Keratinocyte (primary cell): ENCODE data around the gene APC. TPM values are rescaled to one million over a fixed set of nuclear protein-coding genes. Genes with fewer than 3 reads are reported as not detected.

ENCODE experiments used
- DNase-seq: peaks from one replicate; pipeline ENCODE4 v3.0.0-alpha.2; 2011; ENCODE audit warnings: low read depth, missing footprints, low spot score
- FAIRE-seq: peaks from 2 replicates; lab custom pipeline; 2011; peaks lifted over from hg19 to GRCh38; lab: Jason Lieb, UNC
- H2AFZ ChIP-seq: 2 replicates; pipeline ENCODE4 v1.6.0; 2012; ENCODE audit warnings: low read length, control low read depth, inconsistent platforms; ENCODE audit not compliant: control insufficient read depth
- H3K27ac ChIP-seq: 2 replicates; pipeline ENCODE4 v1.5.1; 2011; ENCODE audit warnings: low read length; ENCODE audit not compliant: control insufficient read depth, insufficient read depth
- H3K27me3 ChIP-seq: 3 replicates; pipeline ENCODE4 v1.6.0; 2011; ENCODE audit warnings: low read length; ENCODE audit not compliant: control insufficient read depth, insufficient read depth; ENCODE audit errors: extremely low read depth
- H3K36me3 ChIP-seq, 2 experiments: 2 replicates in 1 of 2; 3 replicates in 1 of 2; pipeline ENCODE4 v1.5.1; 2011; ENCODE audit warnings: low read length in 2 of 2, mild to moderate bottlenecking in 1 of 2; ENCODE audit not compliant: control insufficient read depth in 2 of 2, insufficient read depth in 2 of 2; ENCODE audit errors: extremely low read depth in 1 of 2
- H3K4me1 ChIP-seq: 3 replicates; pipeline ENCODE4 v1.5.1; 2011; ENCODE audit warnings: low read length; ENCODE audit not compliant: control insufficient read depth, insufficient read depth; ENCODE audit errors: extremely low read depth
- H3K4me2 ChIP-seq: 3 replicates; pipeline ENCODE4 v1.6.0; 2011; ENCODE audit warnings: low read depth, low read length; ENCODE audit not compliant: control insufficient read depth, insufficient read depth; ENCODE audit errors: extremely low read depth
- H3K4me3 ChIP-seq, 3 experiments: fragments of 200-600 bp in 1 of 3; sonication (generic) in 1 of 3; 2 replicates in 2 of 3; 3 replicates in 1 of 3; pipeline ENCODE4 v1.5.1; 2011 to 2016; ENCODE audit warnings: low read length in 3 of 3, mild to moderate bottlenecking in 3 of 3, control low read depth in 2 of 3, inconsistent platforms in 1 of 3, low read depth in 1 of 3, mixed read lengths in 1 of 3, mixed run types in 1 of 3, moderate library complexity in 1 of 3; ENCODE audit not compliant: control insufficient read depth in 2 of 3, insufficient read depth in 2 of 3; ENCODE audit errors: extremely low read depth in 1 of 3
- H3K79me2 ChIP-seq: 2 replicates; pipeline ENCODE4 v1.6.0; 2012; ENCODE audit warnings: low read length; ENCODE audit not compliant: control insufficient read depth, insufficient read depth
- H3K9ac ChIP-seq: 3 replicates; pipeline ENCODE4 v1.6.0; 2011; ENCODE audit warnings: low read length; ENCODE audit not compliant: control insufficient read depth, insufficient read depth; ENCODE audit errors: extremely low read depth
- H3K9me1 ChIP-seq: 3 replicates; pipeline ENCODE4 v1.6.0; 2011; ENCODE audit warnings: low read length; ENCODE audit not compliant: control insufficient read depth, insufficient read depth; ENCODE audit errors: extremely low read depth
- H3K9me3 ChIP-seq: 2 replicates; pipeline ENCODE4 v1.5.1; 2012; ENCODE audit warnings: low read depth, low read length; ENCODE audit not compliant: control insufficient read depth
- H4K20me1 ChIP-seq: 3 replicates; pipeline ENCODE4 v1.6.0; 2011; ENCODE audit warnings: low read length; ENCODE audit not compliant: control insufficient read depth, insufficient read depth; ENCODE audit errors: extremely low read depth
- CTCF ChIP-seq, 3 experiments: IDR thresholded peaks in 1 of 3; conservative IDR thresholded peaks in 1 of 3; optimal IDR thresholded peaks in 1 of 3; 2 replicates in 2 of 3; 3 replicates in 1 of 3; pipeline versions ENCODE3 to v1.5.1; 2011; ENCODE audit warnings: low read length in 3 of 3, mild to moderate bottlenecking in 3 of 3, moderate library complexity in 2 of 3, control low read depth in 1 of 3, inconsistent platforms in 1 of 3; ENCODE audit not compliant: insufficient read depth in 2 of 3; ENCODE audit errors: extremely low read depth in 1 of 3
- EZH2 ChIP-seq: IDR thresholded peaks from one replicate; pipeline ENCODE4 v1.6.1; 2012; ENCODE audit warnings: inconsistent platforms, mild to moderate bottlenecking, low read length, moderate library complexity
- dilution Hi-C: fragments of 300-500 bp; cut with MboI; formaldehyde crosslinking; loops from one replicate; pipeline ENCODE4 v1.7.0; 2020; ENCODE audit warnings: low sequenced_read_pairs; ENCODE audit not compliant: extremely low pct_ligation_motif_present
- polyA plus RNA-seq, 5 experiments: library from polyadenylated mRNA; depleted of rRNA in 3 of 5; stranded (reverse) in 3 of 5; stranded (forward) in 1 of 5; unstranded in 1 of 5; fragments of >200 nt; gene quantifications; 1 replicate in 1 of 5; 2 replicates in 3 of 5; 3 replicates in 1 of 5; pipeline versions ENCODE4 v1.2.1 to v1.2.3, GENCODE V29; 2011 to 2012; ENCODE audit warnings: missing spikeins in 2 of 5, low read depth in 1 of 5, low replicate concordance in 1 of 5

APC gene
- polyA plus RNA-seq, 1 donor (not counting 4 experiments of a cell fraction or from before 2014, with no cell fraction given), result 16.5 TPM

- FAIRE-seq (no peak), DNase-seq (no peak)
- Histone ChIP-seq H3K9ac (no peak overlapping the region), H3K4me2 (no peak overlapping the region), H3K36me3 (no peaks in the 10 kb centered on the region), H3K79me2 (peaks cover 55% of the 10 kb centered on the region), H3K4me1 (peaks cover 13% of the 10 kb centered on the region), H3K9me1 (no peaks in the 10 kb centered on the region), H3K27me3 (no peaks in the 10 kb centered on the region), H4K20me1 (no peaks in the 10 kb centered on the region), H2AFZ (no peak overlapping the region), H3K4me3 (no peak overlapping the region), H3K9me3 (no peaks in the 10 kb centered on the region), H3K27ac (no peak overlapping the region)
- TF ChIP-seq CTCF (optimal IDR thresholded peaks at IDR 0.05 in 1 of 3, IDR thresholded peaks at IDR 0.05 in 1 of 3, conservative IDR thresholded peaks at IDR 0.05 in 1 of 3; ENCODE audit: extremely low read depth in 1 of 3, insufficient read depth in 2 of 3, low read length in 3 of 3) (peak in 1 of 3 experiments; percentile 30), EZH2 (no peak)
- dilution Hi-C loops, result no loop called here
These were observed 26.8 kb upstream of the APC start for GRCh38 chr5:112710896-112711295.

- peaks cover 55% of the 10 kb centered on the region for H3K79me2 ChIP-seq
- DNase-seq, result no peak
- dilution Hi-C loops, result no loop called here
These were observed 26.2 kb upstream of the APC start for GRCh38 chr5:112711436-112711835.

More at GRCh38 chr5:112711436-112711835, 26.2 kb upstream of the APC start:
- Histone ChIP-seq H3K9ac (no peak overlapping the region), H3K27ac (no peak overlapping the region), H3K4me3 (no peak overlapping the region), H4K20me1 (no peaks in the 10 kb centered on the region), H3K9me1 (no peaks in the 10 kb centered on the region), H3K9me3 (no peaks in the 10 kb centered on the region), H3K4me2 (no peak overlapping the region), H2AFZ (no peak overlapping the region), H3K4me1 (peaks cover 13% of the 10 kb centered on the region), H3K36me3 (no peaks in the 10 kb centered on the region), H3K27me3 (no peaks in the 10 kb centered on the region)
- no peak for TF ChIP-seq EZH2
- TF ChIP-seq CTCF (optimal IDR thresholded peaks at IDR 0.05 in 1 of 3, IDR thresholded peaks at IDR 0.05 in 1 of 3, conservative IDR thresholded peaks at IDR 0.05 in 1 of 3; ENCODE audit: extremely low read depth in 1 of 3, insufficient read depth in 2 of 3, low read length in 3 of 3), result no peak
- no peak for FAIRE-seq
